HPDE6-E6E7 (cell line): Measurements from ENCODE around the gene HPRT1.

Source experiments
- DNase-seq: peaks from one replicate; pipeline ENCODE4 v3.0.0; 2011; ENCODE audit warnings: missing footprints; ENCODE audit errors: extremely low spot score

Gene HPRT1

DNA sequence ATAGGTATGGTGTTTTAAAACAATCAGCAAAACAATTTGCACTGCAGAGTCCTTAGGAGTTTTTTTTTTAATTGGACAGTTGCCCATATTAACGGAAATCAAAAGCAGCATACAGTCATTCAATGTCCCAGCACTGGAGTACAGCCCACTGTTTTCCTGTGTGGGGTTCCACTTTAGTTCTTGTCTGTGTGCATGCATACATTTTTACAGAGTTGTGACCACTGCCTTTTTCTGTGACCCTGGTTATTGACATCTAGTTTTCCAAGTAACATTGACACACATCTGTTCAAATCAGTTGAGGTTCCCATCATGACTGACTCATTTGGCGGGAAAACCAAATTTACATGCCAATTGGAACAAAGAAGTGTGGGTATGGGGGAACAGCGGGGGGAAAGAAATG lies 83.3 kb downstream of the HPRT1 start:
- no peak for DNase-seq

DNA sequence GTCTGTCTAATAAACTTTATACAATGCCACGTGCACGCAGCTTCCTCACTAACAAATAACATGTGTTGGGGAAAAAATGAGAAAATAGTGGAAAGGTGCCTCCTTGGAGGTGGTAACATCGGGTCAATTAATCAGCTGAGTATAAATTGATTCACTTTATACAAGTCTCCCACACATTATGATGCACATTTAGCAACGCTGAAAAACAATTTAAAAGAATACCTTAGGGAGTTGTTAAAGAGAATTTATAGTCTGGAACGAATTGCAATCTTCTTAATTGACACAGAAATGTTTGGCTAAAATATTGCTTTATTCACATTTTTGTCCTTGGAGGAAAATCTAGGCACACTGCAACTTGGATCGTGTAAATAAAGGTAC lies 84.2 kb downstream of the HPRT1 start:
- DNase-seq, result no peak

DNA sequence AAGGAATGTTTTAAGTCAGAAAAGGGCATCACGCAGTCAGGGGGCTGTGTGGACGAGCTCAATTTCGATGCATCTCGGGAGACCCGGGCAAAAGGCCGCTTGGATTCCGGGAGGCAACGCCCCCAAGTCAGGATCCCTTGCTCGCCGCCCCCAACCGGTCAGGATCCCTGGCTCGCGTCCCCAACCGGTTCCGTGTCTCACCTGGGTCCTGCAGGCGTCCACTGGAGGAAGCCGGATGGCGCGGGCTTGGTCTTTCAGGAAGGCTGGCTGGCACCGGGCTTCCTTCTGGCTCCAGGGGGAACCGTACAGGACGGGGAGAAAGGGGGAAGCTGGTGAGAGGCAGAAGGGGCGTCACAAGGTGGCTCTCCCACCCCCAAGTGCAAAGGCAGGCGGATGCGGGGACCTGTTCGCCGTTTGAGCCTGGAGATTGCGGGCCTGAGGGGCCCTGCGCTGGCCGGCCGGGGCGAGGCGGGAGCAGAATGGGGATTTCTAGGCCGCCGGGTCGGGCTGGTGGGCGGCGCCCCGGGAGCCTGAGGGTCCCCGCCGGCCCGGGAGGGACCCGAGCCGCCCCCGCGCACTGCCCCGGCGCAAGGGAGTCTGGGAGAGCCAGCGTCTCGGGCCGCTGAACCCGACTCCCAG lies 84.7 kb downstream of the HPRT1 start:
- DNase-seq, result no peak

DNA sequence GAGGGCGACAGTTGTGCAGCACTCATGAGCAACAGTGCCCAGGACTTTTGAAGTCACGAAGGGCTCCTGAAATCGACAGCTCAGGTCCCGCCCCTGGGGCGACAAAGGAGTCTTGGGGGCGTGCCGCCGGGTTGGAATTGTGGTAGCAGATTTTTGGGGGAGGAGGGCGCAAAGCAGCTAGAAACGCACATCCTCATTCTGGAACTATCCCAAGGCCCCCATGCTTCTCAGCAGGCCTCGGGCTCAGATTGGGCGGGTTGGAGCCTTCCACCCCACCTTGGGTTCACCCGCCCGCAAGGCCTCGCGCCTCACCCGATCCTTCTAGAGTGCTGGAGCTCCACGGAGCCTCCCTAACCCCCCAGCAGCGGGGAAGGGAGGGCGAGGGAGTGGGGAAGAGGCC lies 85.5 kb downstream of the HPRT1 start:
- DNase-seq, result no peak

DNA sequence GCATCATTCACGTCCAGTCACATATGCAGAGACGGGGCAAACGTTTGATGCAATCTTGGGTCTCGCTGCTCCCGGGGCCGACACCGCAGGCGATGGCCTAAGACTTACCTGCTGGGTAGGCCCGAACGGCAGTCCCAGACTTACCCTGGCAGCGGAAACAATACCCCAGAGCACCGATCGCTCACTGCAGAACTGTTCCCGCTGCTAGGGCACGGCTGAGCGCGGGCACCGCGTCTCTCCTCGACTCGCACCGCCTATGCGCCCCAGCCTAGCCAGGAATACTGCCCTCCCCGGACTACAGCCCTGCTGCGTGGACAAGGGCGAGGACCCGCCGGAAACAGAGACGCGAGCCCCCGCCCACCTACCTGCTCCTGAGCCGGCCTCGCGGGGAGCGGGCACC lies 86.2 kb downstream of the HPRT1 start:
- DNase-seq, result no peak

DNA sequence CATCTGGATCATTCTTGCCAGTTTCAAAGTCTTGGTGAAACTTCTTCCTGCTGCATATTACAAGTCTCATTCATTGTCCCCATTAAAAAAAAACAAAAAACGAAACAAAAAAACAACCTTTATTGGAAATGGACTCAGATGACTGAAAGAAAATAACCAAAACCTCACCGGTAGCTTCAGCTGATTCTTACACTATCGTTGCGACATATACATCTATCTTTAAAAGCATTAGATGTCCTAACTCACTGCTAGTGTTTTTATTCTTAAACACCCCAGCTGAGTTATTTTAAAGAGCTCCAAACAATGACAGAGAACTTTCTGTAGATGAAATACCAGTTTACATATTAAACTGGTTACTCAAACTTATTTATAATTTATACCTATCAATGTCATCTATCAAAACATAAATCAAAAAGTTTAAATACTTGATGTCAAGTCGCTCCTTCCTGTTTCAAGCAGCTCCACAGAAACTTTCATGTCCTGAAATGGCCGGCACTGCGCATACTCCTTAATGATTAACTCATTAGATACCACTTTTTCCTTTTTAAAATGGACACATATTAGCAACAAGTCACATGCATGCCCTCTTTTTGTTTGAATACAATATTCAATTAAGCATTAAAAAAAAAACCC lies 87.2 kb downstream of the HPRT1 start:
- no peak for DNase-seq

DNA sequence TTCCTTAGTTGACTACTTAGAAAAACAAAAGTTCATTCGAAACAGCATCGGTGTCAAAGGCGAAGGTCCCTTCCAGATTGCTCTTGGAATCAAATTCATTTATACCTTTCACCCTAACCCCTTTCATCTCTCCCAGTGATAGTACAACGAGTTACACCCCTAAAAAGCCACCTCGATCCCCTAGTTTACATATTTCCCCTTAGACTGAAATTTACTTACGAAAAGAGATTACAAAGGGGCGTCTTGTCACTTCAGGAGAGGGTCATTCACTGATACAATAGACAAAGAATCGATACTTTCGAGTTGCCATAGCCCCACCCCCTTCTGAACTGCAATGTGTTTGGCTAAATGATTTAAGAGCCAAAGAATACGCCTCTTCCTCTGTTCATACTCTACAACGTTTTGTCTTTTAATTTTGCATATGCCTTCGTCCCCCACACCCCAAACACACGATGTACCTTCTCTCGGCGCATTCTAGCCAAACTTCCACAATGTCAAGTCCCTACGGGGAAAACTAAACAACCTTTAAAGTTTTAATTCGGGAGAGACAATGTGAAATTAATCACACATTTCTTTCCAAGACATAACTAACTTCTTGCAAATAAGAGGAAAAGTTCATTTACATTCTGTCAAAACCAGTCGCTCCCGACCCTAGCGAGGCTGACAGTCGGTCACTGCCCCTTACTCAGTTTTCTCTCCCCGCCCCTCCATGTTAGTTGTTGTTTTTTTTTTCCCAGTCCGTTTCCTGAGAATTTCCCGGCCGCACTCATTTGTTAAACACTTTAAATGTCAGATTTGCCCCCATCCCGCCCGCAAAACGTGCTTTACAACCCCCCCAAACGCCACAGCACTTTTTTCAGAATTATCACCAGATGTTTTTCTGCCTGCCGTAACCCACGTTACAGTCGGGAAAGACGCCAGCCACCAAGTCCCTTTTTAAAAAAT lies 88.6 kb downstream of the HPRT1 start:
- no peak for DNase-seq
